ENCODE measurements around the gene UBE2V1.

The UBE2V1 gene

GRCh38 chr20:50043573-50044352, 69.2 kb downstream of the UBE2V1 start:
- no peak for ATAC-seq
- no peak for DNase-seq

GRCh38 chr20:50042370-50043313, 70.3 kb downstream of the UBE2V1 start:
- no peak for ATAC-seq
- DNase-seq, result no peak

DNA sequence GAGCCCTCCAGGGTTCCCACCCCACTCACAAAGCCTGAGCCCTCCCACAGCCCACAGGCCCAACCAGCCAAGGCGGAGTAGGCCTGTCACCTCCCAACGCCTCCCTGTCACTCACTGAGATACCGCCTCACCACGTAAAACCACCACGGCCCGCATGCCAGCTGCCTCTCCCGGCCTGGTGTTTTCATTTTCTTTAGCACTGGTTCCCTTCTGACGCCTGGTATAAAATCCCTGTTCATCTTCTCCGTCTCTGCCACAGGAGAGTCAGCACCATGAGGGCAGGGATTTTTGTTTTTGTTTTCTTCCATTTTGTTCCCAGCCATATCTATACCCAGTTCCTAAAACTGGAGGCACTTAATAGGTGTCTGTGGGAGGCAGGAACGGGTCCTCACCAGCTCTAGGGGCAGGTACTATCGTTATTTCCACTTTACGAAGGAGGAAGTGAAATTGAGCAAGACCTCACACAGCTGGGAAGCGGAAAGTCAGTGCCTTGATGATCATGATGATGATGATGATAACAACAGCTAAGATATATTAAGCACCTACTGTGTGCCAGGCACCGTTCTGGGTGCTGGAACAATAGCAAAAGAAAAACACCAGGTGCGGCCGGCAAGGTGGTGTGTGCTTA, 71.6 kb downstream of the UBE2V1 start:
- DNase-seq, result no peak
- peak; percentile 39 for ATAC-seq

GRCh38 chr20:50040432-50041245, 72.3 kb downstream of the UBE2V1 start:
- DNase-seq, result no peak

DNA sequence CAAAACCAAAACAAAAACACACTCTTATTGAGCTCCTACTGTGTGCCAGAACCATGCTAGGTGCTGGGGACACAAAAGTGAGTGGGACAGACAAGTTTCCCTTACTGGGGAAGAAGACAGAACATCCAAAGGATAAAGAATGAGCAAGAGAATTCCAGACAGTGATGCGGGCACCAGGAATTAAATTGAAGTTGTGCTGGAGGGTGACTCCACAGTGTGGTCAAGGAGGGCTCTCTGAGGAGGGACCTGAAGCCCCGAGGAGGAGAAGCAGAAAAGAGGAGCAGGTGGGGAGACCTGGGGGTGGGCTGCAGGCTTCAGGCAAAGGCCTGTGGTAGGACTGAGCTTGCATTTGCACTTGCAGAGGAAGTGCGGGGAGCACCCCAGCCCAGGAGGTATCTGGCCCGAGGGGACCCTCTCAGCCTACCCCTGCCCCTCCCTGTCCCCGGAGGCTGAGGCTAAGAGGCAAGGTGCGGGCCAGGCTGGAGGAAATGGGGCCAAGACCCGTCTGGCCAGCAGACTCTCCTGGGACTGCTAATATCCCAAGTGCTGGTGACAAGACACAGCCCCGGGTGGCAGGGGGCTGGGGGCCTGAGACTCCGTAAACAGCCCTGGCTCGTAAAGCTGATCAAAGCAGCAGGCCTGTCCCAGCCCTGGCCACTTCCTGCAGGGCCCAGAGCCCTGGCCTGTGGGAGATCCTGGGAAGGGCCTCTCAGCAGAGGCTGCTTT, 73.1 kb downstream of the UBE2V1 start:
- ATAC-seq (no peak), DNase-seq (no peak)

More at GRCh38 chr20:50040432-50041245, 72.3 kb downstream of the UBE2V1 start:
- ATAC-seq, result no peak

DNA sequence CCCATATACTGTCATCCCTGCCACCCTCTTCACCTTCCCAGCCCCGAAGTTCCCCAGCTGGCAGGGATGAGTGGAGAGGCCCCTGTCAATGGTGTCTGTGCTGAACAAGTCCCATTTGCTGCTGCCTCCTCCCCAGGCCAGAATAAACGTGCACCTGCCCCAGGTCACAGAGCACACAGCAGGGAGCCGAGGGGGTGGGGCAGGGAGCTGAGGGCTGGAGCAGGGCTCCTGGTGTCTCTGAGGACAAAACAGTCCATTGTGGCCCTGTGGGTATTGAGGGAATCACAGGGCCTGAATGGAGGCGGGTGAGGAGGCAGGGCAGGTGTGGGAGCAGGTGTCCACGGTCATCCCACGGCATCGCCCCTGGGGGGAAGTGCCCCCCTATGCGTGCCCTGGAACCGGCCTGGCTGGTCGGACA, 74.4 kb downstream of the UBE2V1 start:
- DNase-seq (no peak), ATAC-seq (no peak)

- no peak for DNase-seq
- ATAC-seq, result no peak
These were observed 74.8 kb downstream of the UBE2V1 start for GRCh38 chr20:50038169-50038568.

- ATAC-seq (no peak), DNase-seq (no peak)
These were observed 75.4 kb downstream of the UBE2V1 start for GRCh38 chr20:50037575-50037974.

GRCh38 chr20:50037123-50037522, 75.8 kb downstream of the UBE2V1 start:
- ATAC-seq (no peak), DNase-seq (no peak)

DNA sequence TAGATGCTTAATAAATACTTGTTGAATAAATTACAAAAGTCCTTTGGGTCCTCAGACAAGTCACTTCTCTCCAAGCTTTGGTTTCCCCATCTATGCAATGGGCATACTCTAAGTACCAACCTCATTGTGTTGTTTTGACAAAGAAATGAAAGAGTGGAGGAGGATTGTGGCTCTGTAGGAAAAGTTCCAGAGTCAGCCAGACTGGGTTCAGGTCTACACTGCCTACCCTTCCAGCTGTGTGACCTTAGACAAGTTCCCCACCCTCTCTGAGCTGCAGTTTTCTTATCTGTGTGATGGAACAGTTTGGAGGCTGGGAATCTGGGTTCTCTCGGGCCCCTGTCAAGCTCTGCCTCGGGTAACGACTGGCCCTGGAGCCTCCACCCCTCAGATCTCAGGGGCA, 76.2 kb downstream of the UBE2V1 start:
- DNase-seq (no peak), ATAC-seq (no peak)

DNA sequence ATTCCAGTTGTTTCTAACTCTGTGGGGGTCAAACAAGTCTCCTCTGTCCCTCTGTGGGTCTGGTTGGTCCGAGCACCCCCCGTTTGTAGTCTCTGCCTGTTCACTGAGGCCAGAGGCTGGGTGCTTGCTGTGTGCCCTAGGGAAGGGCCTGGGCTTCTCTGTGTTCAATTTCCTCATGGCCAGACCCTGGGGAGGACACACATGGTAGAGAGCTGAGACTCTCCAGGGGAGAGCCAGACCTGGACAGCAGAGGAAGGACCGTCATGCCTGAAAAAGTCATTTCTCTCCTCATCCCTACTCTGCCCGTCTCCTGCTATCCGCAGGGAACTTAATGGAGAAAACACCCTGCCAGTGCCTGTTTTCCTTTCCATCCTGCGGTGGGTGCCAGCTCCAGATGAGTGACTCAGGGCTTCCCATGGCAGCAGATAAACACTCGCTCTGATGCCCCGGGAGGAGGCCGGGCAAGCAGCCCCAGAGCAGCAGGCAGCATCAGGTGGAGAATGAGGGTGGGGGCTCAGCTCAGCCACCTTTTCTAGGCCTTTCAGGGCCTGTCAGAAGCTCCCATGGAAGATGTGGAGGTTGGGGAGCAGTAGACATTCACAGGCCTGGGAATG, 78.3 kb downstream of the UBE2V1 start:
- DNase-seq, result no peak
- ATAC-seq, result no peak

GRCh38 chr20:50032955-50033666, 79.8 kb downstream of the UBE2V1 start:
- ATAC-seq (no peak), DNase-seq (no peak)
